Ectodermal cell (in vitro differentiated cells): Measurements from ENCODE around the gene USP26. TPM values are rescaled to one million over a fixed set of nuclear protein-coding genes. Genes with fewer than 3 reads are reported as not detected.
"Not testable (repeated sequence)": the region's sequence is repeated elsewhere in the genome, so short reads cannot be mapped to it uniquely, and the experiment has no call there.

ENCODE experiments used
- H3K27ac ChIP-seq: 2 replicates; pipeline ENCODE4 v1.7.0; 2013; ENCODE audit warnings: mild to moderate bottlenecking, low read depth, low read length; ENCODE audit not compliant: insufficient read depth, poor library complexity, severe bottlenecking
- H3K27me3 ChIP-seq: 2 replicates; pipeline ENCODE4 v1.7.0; 2013; ENCODE audit warnings: mild to moderate bottlenecking, low read length; ENCODE audit not compliant: insufficient read depth, control insufficient read depth, poor library complexity, severe bottlenecking
- H3K36me3 ChIP-seq: one replicate; pipeline ENCODE4 v1.7.0; 2013; ENCODE audit warnings: low read length; ENCODE audit not compliant: control insufficient read depth, insufficient read depth
- H3K4me1 ChIP-seq: one replicate; pipeline ENCODE4 v1.7.0; 2013; ENCODE audit warnings: low read length; ENCODE audit not compliant: control insufficient read depth, insufficient read depth
- H3K4me3 ChIP-seq: 2 replicates; pipeline ENCODE4 v1.7.0; 2013; ENCODE audit warnings: low read depth, low read length, control low read depth; ENCODE audit not compliant: insufficient read depth
- H3K9me3 ChIP-seq: 2 replicates; pipeline ENCODE4 v1.7.0; 2013; ENCODE audit warnings: mild to moderate bottlenecking, low read length, moderate library complexity; ENCODE audit not compliant: control insufficient read depth
- WGBS, 2 experiments: methylation state at CpG; one replicate each; pipeline ENCODE4 v1.1.7; 2013; ENCODE audit warnings: missing lambda C conversion rate in 2 of 2; 5-methylcytosine and 5-hydroxymethylcytosine counted together
- polyA plus RNA-seq, 4 experiments: library from polyadenylated mRNA; stranded (reverse); fragments of 50-300 nt; gene quantifications; one replicate each; pipeline ENCODE4 v1.2.3, GENCODE V29; 2013

USP26 gene, protein sequence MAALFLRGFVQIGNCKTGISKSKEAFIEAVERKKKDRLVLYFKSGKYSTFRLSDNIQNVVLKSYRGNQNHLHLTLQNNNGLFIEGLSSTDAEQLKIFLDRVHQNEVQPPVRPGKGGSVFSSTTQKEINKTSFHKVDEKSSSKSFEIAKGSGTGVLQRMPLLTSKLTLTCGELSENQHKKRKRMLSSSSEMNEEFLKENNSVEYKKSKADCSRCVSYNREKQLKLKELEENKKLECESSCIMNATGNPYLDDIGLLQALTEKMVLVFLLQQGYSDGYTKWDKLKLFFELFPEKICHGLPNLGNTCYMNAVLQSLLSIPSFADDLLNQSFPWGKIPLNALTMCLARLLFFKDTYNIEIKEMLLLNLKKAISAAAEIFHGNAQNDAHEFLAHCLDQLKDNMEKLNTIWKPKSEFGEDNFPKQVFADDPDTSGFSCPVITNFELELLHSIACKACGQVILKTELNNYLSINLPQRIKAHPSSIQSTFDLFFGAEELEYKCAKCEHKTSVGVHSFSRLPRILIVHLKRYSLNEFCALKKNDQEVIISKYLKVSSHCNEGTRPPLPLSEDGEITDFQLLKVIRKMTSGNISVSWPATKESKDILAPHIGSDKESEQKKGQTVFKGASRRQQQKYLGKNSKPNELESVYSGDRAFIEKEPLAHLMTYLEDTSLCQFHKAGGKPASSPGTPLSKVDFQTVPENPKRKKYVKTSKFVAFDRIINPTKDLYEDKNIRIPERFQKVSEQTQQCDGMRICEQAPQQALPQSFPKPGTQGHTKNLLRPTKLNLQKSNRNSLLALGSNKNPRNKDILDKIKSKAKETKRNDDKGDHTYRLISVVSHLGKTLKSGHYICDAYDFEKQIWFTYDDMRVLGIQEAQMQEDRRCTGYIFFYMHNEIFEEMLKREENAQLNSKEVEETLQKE
- polyA plus RNA-seq (2013, experiment 1 of 4): not detected
- not detected for polyA plus RNA-seq (2013, experiment 2 of 4)
- not detected for polyA plus RNA-seq (2013, experiment 3 of 4)
- not detected for polyA plus RNA-seq (2013, experiment 4 of 4)

DNA sequence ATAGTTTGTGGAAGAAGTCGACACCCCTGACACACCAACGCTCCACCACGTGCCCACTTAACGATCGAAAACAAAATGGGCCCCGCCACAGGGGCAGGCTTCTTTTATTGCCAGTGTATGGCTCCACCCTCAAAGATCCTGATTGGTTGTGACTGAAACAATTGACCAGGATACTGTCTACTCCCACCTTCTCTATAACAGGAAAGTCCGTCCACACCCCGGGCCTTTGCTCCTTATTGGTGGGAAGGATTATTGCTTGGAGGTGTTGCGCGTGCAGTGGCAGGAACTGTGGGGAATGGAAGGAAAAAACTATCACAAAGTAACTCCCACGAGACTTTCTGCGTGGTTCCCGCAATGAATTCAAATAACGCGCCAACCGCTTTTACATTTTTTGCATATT lies at the start of gene USP26:
TSS of gene USP26 (minus strand) at position 79 of the 400 bp plus-strand sequence. CDS start 68,889 bp downstream, outside the sequence.
- 98 to 99% methylated on average over 14 to 15 of the region's 16 CpGs for WGBS, 2 experiments
- no peak within 1 kb of the TSS for H3K4me3 ChIP-seq
- H3K27me3 ChIP-seq: no peaks in the 10 kb centered on the region
- H3K36me3 ChIP-seq: no peaks in the 10 kb centered on the region
- no peaks in the 10 kb centered on the region for H3K4me1 ChIP-seq
- no peaks in the 10 kb centered on the region for H3K9me3 ChIP-seq
- no peak within 1 kb of the TSS for H3K27ac ChIP-seq

DNA sequence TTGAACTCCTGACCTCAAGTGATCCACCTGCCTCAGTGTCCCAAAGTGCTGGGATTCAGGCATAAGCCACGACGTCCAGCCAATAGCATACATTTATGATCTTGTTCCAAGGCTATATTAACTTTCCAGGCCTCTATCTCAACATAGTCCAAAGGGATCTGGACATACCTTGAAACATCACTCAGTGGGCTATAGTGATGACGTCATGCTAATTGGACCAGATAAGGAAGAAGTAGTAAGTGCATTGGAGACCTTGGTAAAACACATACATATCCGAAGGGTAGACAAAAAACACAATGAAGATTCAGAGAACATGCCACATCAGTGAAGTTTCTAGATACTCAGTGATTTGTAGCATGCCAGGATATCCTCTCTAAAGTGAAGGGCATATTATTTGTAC lies 37.4 kb upstream of the USP26 start:
- H3K4me3 ChIP-seq: no peak overlapping the region
- no peaks in the 10 kb centered on the region for H3K9me3 ChIP-seq
- WGBS, 2 experiments: 97 to 100% methylated on average over 4 of the region's 4 CpGs
- no peaks in the 10 kb centered on the region for H3K36me3 ChIP-seq
- no peaks in the 10 kb centered on the region for H3K27me3 ChIP-seq
- no peaks in the 10 kb centered on the region for H3K4me1 ChIP-seq
- no peak overlapping the region for H3K27ac ChIP-seq

DNA sequence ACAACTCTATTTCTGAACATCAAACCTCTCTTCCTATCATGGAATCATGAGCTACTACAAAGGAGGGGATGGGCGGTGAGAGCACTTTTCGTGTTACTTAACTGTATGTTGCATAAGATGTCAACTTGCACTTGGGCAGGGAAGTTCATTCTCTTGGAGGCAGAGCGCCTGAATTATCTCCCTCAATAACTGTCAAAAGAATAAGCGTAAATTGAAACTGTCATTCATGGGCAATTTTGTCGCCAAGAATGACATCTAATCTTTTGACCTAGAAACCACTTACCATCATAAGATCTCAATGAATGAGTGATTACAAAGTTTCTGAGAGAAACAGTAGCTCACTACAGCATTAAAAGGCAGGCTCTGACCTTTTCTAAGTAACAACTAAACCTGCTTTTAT lies 23.5 kb upstream of the USP26 start:
- no peak overlapping the region for H3K4me3 ChIP-seq
- H3K9me3 ChIP-seq: no peaks in the 10 kb centered on the region
- H3K36me3 ChIP-seq: no peaks in the 10 kb centered on the region
- whole genome bisulfite sequencing, 2 experiments: 88% methylated on average over 5 of the region's 5 CpGs; no CpG with 5 or more reads in 1 of the 2 experiments
- H3K27me3 ChIP-seq: no peaks in the 10 kb centered on the region
- no peak overlapping the region for H3K27ac ChIP-seq
- no peaks in the 10 kb centered on the region for H3K4me1 ChIP-seq

DNA sequence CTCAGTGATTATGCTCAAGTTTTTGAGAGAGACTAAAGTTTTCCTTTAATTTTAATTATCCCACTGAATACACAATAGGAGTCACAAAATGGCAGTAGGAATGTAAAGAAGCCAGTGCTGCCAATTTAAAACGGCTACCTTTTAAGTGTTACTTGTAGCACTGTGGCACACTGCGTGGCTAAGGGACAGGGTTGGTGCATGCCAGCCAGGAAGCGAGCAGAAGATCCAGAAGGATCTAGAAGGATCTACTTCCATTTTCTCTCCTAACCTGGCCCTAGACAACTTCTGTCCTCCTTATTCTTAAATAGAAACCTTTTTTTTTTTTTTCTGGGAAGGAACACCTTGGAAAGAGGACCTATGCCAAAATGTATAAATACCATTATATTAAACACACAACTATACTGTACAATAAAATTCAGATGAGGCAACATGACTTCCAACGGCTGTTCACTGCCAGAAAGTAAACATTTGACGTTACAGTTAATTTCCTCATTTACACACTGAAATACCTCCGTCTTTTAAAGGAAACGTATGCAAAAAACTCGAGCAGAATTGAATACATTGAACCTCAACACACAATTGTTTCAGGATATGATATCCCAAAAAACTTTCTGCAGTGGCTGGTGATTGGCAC lies 2.7 kb downstream of the USP26 start:
- no peak overlapping the region for H3K4me3 ChIP-seq
- no peak overlapping the region for H3K27ac ChIP-seq
- H3K9me3 ChIP-seq: no peaks in the 10 kb centered on the region
- H3K27me3 ChIP-seq: no peaks in the 10 kb centered on the region
- WGBS, 2 experiments: 96% methylated on average over 8 of the region's 8 CpGs
- H3K4me1 ChIP-seq: no peaks in the 10 kb centered on the region
- no peaks in the 10 kb centered on the region for H3K36me3 ChIP-seq

DNA sequence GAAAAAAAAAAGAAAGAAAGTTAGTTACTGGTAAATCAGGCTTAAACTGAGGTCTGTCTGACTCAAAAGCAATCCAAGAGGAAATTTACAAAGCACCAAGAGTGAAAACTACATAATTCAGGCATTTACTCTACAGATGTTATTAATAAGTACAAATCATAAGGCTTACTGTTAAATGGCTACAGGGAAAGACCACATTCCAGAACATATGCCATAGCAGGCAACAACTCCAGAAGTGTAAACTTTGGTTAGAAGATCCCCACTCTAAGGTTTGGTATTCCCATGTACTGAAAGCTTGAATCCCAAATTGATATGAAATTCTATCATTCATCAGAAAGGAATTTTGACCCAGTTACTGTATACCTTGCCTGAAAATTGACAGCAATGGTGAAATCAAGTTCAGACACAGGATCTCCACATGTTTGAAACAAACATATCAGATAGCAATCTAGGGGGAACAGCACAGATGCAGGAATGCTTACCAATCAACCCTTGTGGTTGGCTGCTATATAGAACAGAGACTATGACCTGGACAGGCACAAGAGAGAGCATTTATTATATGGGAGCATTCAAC lies 6.6 kb downstream of the USP26 start:
- Histone ChIP-seq H3K36me3 (no peaks in the 10 kb centered on the region), H3K4me3 (no peak overlapping the region), H3K9me3 (no peaks in the 10 kb centered on the region), H3K27ac (no peak overlapping the region), H3K27me3 (no peaks in the 10 kb centered on the region), H3K4me1 (no peaks in the 10 kb centered on the region)

DNA sequence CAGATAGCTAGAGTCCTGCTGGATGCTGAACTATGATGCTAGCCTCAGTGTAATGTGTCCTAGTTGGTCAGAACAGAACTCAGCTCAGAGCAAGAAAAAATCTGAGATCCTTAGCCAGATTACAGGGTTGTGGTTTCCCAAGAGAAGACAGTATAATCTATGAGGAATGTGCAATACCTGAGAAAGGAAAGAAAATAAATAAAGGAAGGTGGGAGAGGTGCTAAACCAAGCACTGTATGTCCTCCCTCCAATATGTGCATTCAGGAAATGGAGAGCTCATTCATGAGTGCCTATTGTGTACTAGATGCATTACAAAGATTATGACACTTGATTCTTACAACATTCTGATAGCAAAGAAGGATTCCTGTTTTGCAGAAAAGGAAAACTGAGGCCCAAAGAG lies 7.5 kb downstream of the USP26 start:
- no peak overlapping the region for H3K4me3 ChIP-seq
- no peaks in the 10 kb centered on the region for H3K9me3 ChIP-seq
- no peak overlapping the region for H3K27ac ChIP-seq
- H3K4me1 ChIP-seq: no peaks in the 10 kb centered on the region
- H3K27me3 ChIP-seq: no peaks in the 10 kb centered on the region
- no peaks in the 10 kb centered on the region for H3K36me3 ChIP-seq

DNA sequence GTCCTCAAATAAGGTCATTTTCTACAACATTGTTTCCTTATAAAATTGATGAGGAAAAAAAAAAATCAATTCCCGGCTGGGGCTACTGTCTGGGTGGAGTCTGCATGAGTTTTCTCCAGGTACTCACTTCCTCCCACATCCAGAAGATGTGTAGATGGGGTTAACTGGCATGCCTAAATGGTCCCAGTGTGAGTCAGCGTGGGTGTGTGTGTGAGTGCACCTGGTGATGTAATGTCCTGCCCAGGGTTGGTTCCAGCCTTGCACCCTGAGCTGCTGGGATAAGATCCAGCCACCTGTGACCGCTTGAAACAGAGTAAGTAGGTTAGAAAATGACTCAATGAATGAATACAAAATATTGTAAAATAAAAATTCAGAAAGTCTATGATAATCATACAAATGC lies 11.1 kb downstream of the USP26 start:
- no peaks in the 10 kb centered on the region for H3K4me1 ChIP-seq
- 94 to 100% methylated on average over 1 of the region's 3 CpGs for WGBS, 2 experiments
- no peaks in the 10 kb centered on the region for H3K9me3 ChIP-seq
- H3K27ac ChIP-seq: no peak overlapping the region
- H3K36me3 ChIP-seq: no peaks in the 10 kb centered on the region
- H3K27me3 ChIP-seq: no peaks in the 10 kb centered on the region
- no peak overlapping the region for H3K4me3 ChIP-seq

DNA sequence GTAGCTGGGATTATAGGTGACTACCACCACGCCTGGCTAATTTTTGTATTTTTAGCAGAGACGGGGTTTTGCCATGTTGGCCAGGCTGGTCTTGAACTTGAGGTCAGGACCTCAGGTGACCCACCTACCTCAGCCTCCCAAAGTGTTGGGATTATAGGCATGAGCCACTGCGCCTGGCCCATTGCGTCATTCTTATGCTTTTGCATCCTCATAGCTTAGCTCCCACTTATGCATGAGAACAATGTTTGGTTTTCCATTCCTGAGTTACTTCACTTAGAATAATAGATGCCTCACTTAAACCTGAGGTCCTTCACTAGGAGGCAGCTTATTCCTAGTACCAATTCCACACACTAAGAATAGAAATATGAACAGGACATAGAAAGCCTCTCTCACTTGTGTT lies 11.9 kb downstream of the USP26 start:
- H3K27me3 ChIP-seq, H3K27ac ChIP-seq, H3K9me3 ChIP-seq, H3K4me3 ChIP-seq, H3K4me1 ChIP-seq, H3K36me3 ChIP-seq: not testable (repeated sequence)
- WGBS, 2 experiments: 84 to 95% methylated on average over 4 of the region's 4 CpGs

DNA sequence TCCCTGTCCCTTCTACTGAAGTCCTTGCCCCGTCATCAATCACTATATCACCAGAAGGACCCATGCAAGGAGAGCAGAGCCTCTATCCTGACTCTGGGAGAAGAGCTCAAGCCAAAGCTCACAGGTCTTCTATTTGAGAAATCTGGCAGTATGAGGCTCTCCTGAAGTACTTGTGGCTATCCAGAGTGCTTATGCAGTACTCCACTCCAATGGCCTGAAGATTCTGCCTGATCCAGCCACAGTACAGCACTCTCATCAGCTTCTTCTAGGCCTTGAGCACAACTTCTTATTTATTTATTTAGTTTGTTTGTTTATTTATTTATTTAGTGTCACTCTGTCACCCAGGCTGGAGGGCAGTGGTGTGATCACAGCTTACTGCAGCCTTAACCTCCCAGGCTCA lies 13.0 kb downstream of the USP26 start:
- no peaks in the 10 kb centered on the region for H3K36me3 ChIP-seq
- no peaks in the 10 kb centered on the region for H3K27me3 ChIP-seq
- no peak overlapping the region for H3K27ac ChIP-seq
- 88% methylated on average over 1 of the region's 1 CpG for WGBS, 2 experiments
- no peak overlapping the region for H3K4me3 ChIP-seq
- H3K4me1 ChIP-seq: no peaks in the 10 kb centered on the region
- no peaks in the 10 kb centered on the region for H3K9me3 ChIP-seq
